Upper lobe of right lung (tissue), 1 donor: ENCODE data around the gene PIGR. TPM values are rescaled to one million over a fixed set of nuclear protein-coding genes. Genes with fewer than 3 reads are reported as not detected.

Experiments
- ATAC-seq: fragments of 200-7000 bp; cut with Tn5 transposase; one replicate; pipeline ENCODE4 v1.9.1; 2020; ENCODE audit warnings: mild to moderate bottlenecking, moderate library complexity
- DNase-seq: peaks from one replicate; pipeline ENCODE4 v3.0.0-alpha.2; 2020
- H3K27ac ChIP-seq: fragments of 200-600 bp; one replicate; pipeline ENCODE4 v1.8.0; 2022
- H3K27me3 ChIP-seq: fragments of 200-600 bp; one replicate; pipeline ENCODE4 v1.8.0; 2022; ENCODE audit warnings: mild to moderate bottlenecking
- H3K36me3 ChIP-seq: fragments of 200-600 bp; one replicate; pipeline ENCODE4 v1.8.0; 2022
- H3K4me1 ChIP-seq: fragments of 200-600 bp; one replicate; pipeline ENCODE4 v1.8.0; 2022
- H3K4me3 ChIP-seq: fragments of 200-600 bp; one replicate; pipeline ENCODE4 v1.8.0; 2022; ENCODE audit warnings: mild to moderate bottlenecking
- H3K9me3 ChIP-seq: fragments of 200-600 bp; one replicate; pipeline ENCODE4 v1.8.0; 2022
- CTCF ChIP-seq: fragments of 200-600 bp; IDR thresholded peaks from one replicate; pipeline ENCODE4 v1.8.0; 2022; ENCODE audit warnings: antibody characterized with exemption
- intact Hi-C: fragments of 100-400 bp; cut with DNase I; formaldehyde crosslinking; loops from one replicate; pipeline ENCODE4 v1.11.0; 2022
- total RNA-seq: library from RNA; stranded (reverse); fragmentation: NEBNext Ultra II Directional; extraction: Animal tissue kit (Norgen Biotek cat#: 25700); gene quantifications from one replicate; pipeline ENCODE4 v1.2.1, GENCODE V29; 2021
- donor health status: DM: no; HTN: yes; CAD: no; lungs with severe emphysema.

The PIGR gene
- total RNA-seq, 1 donor from 2014 or later: 700 TPM

GRCh38 chr1:206971029-206971655 lies 24.9 kb upstream of the PIGR start:
- H3K9me3 ChIP-seq: no peaks in the 10 kb centered on the region
- no peaks in the 10 kb centered on the region for H3K27me3 ChIP-seq
- no peak overlapping the region for H3K4me3 ChIP-seq
- intact Hi-C loops: no loop called here
- no peak for TF ChIP-seq CTCF
- H3K4me1 ChIP-seq: peaks cover 26% of the 10 kb centered on the region
- no peak for DNase-seq
- no peak overlapping the region for H3K27ac ChIP-seq
- H3K36me3 ChIP-seq: no peaks in the 10 kb centered on the region
- ATAC-seq: peak; percentile 40

- DNase-seq (no peak), ATAC-seq (no peak)
- no peaks in the 10 kb centered on the region for H3K9me3 ChIP-seq
- no peak for TF ChIP-seq CTCF
- peaks cover 26% of the 10 kb centered on the region for H3K4me1 ChIP-seq
- H3K4me3 ChIP-seq: no peak within 1 kb of the TSS
- no peaks in the 10 kb centered on the region for H3K36me3 ChIP-seq
- no peak within 1 kb of the TSS for H3K27ac ChIP-seq
- intact Hi-C loops: no loop called here
- H3K27me3 ChIP-seq: no peaks in the 10 kb centered on the region
Measured at GRCh38 chr1:206970446-206970845, 24.2 kb upstream of the PIGR start, which contains the start of gene FCAMR. Gene FCAMR (minus strand): TSS chr1:206970460. CDS start chr1:206970125, 335 bp downstream.

- Histone ChIP-seq H3K27ac (no peak overlapping the region), H3K36me3 (no peaks in the 10 kb centered on the region), H3K4me3 (no peak overlapping the region), H3K9me3 (no peaks in the 10 kb centered on the region), H3K4me1 (peaks cover 26% of the 10 kb centered on the region), H3K27me3 (no peaks in the 10 kb centered on the region)
- TF ChIP-seq CTCF: no peak
- DNase-seq: no peak
- intact Hi-C loops: no loop called here
- ATAC-seq: no peak
Measured at GRCh38 chr1:206969090-206969489, 22.8 kb upstream of the PIGR start.

- intact Hi-C loops: no loop called here
- H3K9me3 ChIP-seq: no peaks in the 10 kb centered on the region
- peak; percentile 83 for ATAC-seq
- peak overlapping the region; percentile 51 for H3K27ac ChIP-seq
- H3K36me3 ChIP-seq: no peaks in the 10 kb centered on the region
- TF ChIP-seq CTCF: no peak
- no peaks in the 10 kb centered on the region for H3K27me3 ChIP-seq
- no peak for DNase-seq
- H3K4me1 ChIP-seq: peaks cover 26% of the 10 kb centered on the region
- H3K4me3 ChIP-seq: no peak overlapping the region
Measured at GRCh38 chr1:206967096-206967849, 21.0 kb upstream of the PIGR start.

GRCh38 chr1:206965781-206966180 lies 19.5 kb upstream of the PIGR start:
- no peaks in the 10 kb centered on the region for H3K27me3 ChIP-seq
- H3K4me1 ChIP-seq: peaks cover 26% of the 10 kb centered on the region
- H3K4me3 ChIP-seq: no peak overlapping the region
- ATAC-seq: no peak
- no peak for DNase-seq
- H3K36me3 ChIP-seq: no peaks in the 10 kb centered on the region
- no peak overlapping the region for H3K27ac ChIP-seq
- intact Hi-C loops: no loop called here
- H3K9me3 ChIP-seq: no peaks in the 10 kb centered on the region
- TF ChIP-seq CTCF: no peak
